ENCODE data around the gene CDC42SE2.

DNA sequence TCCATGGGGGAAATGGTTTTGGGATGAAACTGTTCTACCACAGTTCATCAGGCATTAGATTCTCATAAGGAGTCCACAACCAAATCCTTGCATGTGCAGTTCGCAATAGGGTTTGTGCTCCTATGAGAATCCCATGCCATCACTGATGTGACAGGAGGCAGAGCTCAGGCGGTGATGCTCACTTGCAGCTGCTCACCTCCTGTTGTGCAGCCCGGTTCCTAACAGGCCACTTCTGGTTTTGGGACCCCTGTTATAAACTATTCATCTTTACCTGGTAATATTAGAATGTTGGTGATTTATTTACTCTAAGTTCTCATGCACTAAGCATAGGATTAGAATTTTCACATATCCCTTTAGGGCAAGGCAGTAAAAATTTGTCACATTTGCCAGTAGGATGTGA is 122.3 kb downstream of the CDC42SE2 start:
- TF ChIP-seq POLR2A (IDR thresholded peaks at IDR 0.05) = no peak
- TF ChIP-seq, protein P1, sequence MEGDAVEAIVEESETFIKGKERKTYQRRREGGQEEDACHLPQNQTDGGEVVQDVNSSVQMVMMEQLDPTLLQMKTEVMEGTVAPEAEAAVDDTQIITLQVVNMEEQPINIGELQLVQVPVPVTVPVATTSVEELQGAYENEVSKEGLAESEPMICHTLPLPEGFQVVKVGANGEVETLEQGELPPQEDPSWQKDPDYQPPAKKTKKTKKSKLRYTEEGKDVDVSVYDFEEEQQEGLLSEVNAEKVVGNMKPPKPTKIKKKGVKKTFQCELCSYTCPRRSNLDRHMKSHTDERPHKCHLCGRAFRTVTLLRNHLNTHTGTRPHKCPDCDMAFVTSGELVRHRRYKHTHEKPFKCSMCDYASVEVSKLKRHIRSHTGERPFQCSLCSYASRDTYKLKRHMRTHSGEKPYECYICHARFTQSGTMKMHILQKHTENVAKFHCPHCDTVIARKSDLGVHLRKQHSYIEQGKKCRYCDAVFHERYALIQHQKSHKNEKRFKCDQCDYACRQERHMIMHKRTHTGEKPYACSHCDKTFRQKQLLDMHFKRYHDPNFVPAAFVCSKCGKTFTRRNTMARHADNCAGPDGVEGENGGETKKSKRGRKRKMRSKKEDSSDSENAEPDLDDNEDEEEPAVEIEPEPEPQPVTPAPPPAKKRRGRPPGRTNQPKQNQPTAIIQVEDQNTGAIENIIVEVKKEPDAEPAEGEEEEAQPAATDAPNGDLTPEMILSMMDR (IDR thresholded peaks at IDR 0.05 in 4 of 5, conservative IDR thresholded peaks at IDR 0.05 in 1 of 5) = no peak
